HS-5 (cell line): ENCODE measurements around the gene FIGN.

Source experiments
- DNase-seq: peaks from one replicate; pipeline ENCODE4 v3.0.0-alpha.2; 2012; ENCODE audit warnings: low read depth

Gene FIGN

GRCh38 chr2:163737190-163737439 lies 1.3 kb upstream of the FIGN start:
- DNase-seq = no peak

- DNase-seq = no peak
Measured at GRCh38 chr2:163736433-163737189, 803 bp upstream of the FIGN start.

- DNase-seq = peak; percentile 25
Measured at GRCh38 chr2:163734881-163735684, 725 bp downstream of the FIGN start.

- no peak for DNase-seq
Measured at GRCh38 chr2:163734401-163734800, 1.4 kb downstream of the FIGN start.

GRCh38 chr2:163733956-163734355 lies 1.9 kb downstream of the FIGN start:
- DNase-seq = no peak

- peak; percentile 28 for DNase-seq
Measured at GRCh38 chr2:163733301-163733938, 2.4 kb downstream of the FIGN start.

- peak; percentile 16 for DNase-seq
Measured at GRCh38 chr2:163732727-163733126, 3.1 kb downstream of the FIGN start.

- peak; percentile 18 for DNase-seq
Measured at GRCh38 chr2:163731735-163732134, 4.1 kb downstream of the FIGN start.

GRCh38 chr2:163730556-163730955 lies 5.3 kb downstream of the FIGN start:
- no peak for DNase-seq

GRCh38 chr2:163729636-163730273 lies 6.1 kb downstream of the FIGN start:
- DNase-seq = no peak

- DNase-seq = no peak
Measured at GRCh38 chr2:163723881-163724280, 11.9 kb downstream of the FIGN start.

- DNase-seq = no peak
Measured at GRCh38 chr2:163723348-163723747, 12.5 kb downstream of the FIGN start.

- no peak for DNase-seq
Measured at GRCh38 chr2:163719331-163719730, 16.5 kb downstream of the FIGN start.

- no peak for DNase-seq
Measured at GRCh38 chr2:163717993-163718680, 17.7 kb downstream of the FIGN start.

GRCh38 chr2:163717515-163717914 lies 18.3 kb downstream of the FIGN start:
- no peak for DNase-seq

GRCh38 chr2:163716101-163716500 lies 19.7 kb downstream of the FIGN start:
- DNase-seq = no peak

GRCh38 chr2:163715668-163716067 lies 20.1 kb downstream of the FIGN start:
- DNase-seq = no peak

GRCh38 chr2:163715199-163715598 lies 20.6 kb downstream of the FIGN start:
- DNase-seq = no peak

- no peak for DNase-seq
Measured at GRCh38 chr2:163713534-163714311, 22.1 kb downstream of the FIGN start.

GRCh38 chr2:163711699-163712098 lies 24.1 kb downstream of the FIGN start:
- DNase-seq = no peak

- no peak for DNase-seq
Measured at GRCh38 chr2:163711258-163711657, 24.6 kb downstream of the FIGN start.
